ENCODE data around the gene LZTFL1.

GRCh38 chr3:45794177-45794560 lies 47.8 kb downstream of the LZTFL1 start:
- no peak for TF ChIP-seq CTCF (IDR thresholded peaks at IDR 0.05; ENCODE audit: extremely low read depth in 1 of 2, insufficient read depth in 1 of 2, low read depth in 1 of 2, low read length in 2 of 2)
- TF ChIP-seq POLR2AphosphoS5 (IDR thresholded peaks at IDR 0.05; ENCODE audit: insufficient read depth, low read depth, low read length): no peak
- no peak for TF ChIP-seq EZH2 (IDR thresholded peaks at IDR 0.05; ENCODE audit: borderline replicate concordance, low read depth, low read length, severe bottlenecking)
- no peak for TF ChIP-seq MAX (IDR thresholded peaks at IDR 0.05; ENCODE audit: insufficient read depth, insufficient read length)
